Endometrial microvascular endothelial cells (primary cell): ENCODE results near the gene PTPRN2. TPM values are rescaled to one million over a fixed set of nuclear protein-coding genes. Genes with fewer than 3 reads are reported as not detected.
"Not testable (repeated sequence)": the region's sequence is repeated elsewhere in the genome, so short reads cannot be mapped to it uniquely, and the experiment has no call there.

Experiments
- in situ Hi-C: cut with HindIII; loops from 2 replicates; pipeline ENCODE4 v1.10.0; 2017; ENCODE audit warnings: low sequenced_read_pairs, low pct_unique_long_range_greater_than_20kb; ENCODE audit errors: inconsistent ontology term
- total RNA-seq: library from RNA; depleted of rRNA; stranded (reverse); fragments of >200 nt; gene quantifications from one replicate; pipeline ENCODE4 v1.2.3, GENCODE V29; 2015; ENCODE audit errors: inconsistent ontology term

Gene PTPRN2
- total RNA-seq, 1 donor from 2014 or later: 13.3 TPM

DNA sequence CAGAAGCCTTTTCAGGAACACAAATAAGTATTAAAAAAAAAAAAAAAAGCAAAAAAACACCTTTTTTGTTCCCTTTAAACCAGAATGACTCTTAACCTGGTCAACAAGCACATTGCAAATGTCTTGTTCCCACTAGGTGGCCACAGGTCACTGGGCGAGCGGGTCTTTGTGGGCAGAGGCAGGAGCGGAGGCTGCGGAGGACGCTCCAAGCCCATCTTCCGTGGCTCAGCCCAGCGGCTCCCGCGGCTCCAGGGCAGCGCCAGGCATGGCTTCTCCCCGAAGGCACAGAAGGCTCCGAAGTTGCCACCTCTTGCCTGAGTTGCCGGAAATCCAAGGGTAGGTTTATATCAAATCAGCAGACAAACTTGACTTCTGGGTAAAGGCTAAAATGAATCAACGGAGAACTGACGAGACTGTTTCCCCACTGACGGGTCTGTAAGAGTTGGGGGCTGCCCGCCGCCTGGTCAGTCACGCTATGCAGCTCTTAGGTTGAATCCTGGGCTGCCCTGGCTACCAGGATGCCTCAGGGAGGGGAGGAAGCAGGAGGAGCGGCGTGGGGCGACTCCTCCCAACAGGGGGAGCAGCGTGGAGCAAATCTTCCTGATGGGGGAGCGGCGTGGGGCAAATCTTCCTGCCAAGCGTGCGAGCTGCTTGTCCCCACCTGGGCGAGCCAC, 144.5 kb downstream of the PTPRN2 start:
- in situ Hi-C loops: no loop called here

DNA sequence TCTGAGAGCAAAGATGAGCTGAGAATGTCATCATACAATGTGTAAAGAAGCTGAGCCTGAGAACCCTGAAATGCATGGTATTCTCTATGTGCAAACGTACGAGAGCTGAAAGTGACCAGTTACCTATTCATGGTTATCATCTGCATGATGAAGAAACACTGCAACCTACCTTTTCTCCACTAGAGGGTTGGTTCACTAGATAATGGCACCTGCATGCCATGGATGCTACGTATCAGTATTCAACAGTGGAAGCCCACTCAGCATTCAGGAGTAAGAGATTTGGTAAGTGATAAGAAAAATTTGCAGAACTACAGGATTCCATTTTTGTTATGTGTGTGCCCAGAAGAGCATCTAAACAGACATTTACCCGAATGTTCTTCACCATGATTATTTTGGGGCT, 145.4 kb downstream of the PTPRN2 start:
- in situ Hi-C loops: no loop called here

DNA sequence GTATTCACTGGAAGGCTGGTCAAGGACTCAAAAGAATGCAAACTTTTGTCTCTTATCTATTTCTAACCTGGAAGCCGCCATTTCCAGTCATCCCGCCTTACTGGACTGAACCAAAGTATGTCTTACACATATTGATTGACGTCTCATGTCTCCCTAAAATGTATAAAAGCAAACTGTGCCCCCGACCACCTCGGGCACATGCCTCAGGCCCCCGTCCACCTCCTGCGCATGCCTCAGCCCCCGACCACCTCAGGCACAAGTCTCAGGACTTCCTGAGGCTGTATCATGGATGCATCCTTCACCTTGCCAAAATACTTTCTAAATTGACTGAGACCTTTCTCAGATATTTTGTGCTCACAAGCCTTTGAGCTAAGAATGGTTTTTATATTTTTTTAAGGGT, 148.6 kb downstream of the PTPRN2 start:
- in situ Hi-C loops: no loop called here

DNA sequence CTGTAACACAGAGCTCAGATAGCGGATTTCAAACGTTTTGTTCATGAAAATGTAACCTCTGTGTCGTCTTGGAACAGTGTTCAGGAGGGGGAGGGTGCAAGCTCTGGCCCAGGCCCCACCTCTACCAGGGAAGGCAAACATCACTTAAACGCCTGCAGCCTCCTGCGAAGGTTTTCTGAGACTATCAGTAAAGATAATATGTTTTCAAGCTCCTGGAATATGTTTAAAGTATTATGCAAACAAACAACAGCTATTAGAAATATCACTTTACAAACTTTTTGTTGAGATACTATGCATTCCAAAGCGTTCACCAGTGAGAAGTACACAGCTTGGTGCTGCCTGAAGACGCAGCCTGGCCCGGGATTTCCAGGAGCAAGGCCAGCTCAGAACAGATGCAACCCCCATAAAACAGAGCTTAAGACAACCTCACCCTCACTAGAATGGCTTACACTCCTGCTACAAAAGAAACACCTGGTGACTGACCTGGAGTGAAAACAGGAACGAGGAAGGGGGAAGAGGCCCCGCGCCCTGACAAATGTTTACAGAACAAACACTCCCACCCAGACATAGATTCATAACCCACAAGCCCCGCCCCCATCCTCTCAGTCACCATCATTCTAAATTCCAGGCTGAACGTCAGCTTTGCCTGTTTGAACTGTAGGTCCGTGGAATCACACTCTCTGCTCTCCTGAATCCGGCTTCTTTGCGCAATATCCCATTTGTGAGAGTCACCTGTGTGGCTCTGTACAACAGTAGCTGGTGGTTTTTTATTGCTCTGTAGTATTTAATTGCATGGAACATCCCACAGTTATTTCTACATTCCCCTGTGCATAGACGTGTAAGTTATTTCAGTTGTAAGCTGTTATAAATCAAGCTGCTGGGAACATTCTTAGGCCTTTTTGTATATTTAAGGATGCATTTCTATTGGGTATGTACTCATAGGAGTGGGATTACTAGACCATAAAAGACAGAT, 155.0 kb downstream of the PTPRN2 start:
- in situ Hi-C loops: no loop called here

DNA sequence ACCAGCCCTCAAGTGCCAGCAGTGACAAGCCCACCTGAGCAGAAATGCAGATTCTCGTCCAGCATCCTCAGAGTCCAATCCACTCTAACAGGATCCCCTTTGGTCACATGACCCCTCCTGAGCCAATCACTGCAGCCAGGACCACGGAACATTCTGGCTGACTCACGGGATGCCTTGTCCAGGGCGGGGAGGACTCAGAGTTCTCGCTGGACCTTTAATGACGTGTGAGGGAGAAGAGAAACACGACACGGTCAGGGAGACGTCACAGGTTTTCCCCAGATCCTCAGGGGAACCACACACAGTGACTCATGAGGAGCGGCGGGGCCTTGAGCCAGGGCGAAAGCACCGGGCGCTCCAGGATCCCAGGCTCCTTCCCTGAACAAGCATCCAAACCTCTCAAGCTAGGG, 155.7 kb downstream of the PTPRN2 start:
- in situ Hi-C loops: no loop called here

DNA sequence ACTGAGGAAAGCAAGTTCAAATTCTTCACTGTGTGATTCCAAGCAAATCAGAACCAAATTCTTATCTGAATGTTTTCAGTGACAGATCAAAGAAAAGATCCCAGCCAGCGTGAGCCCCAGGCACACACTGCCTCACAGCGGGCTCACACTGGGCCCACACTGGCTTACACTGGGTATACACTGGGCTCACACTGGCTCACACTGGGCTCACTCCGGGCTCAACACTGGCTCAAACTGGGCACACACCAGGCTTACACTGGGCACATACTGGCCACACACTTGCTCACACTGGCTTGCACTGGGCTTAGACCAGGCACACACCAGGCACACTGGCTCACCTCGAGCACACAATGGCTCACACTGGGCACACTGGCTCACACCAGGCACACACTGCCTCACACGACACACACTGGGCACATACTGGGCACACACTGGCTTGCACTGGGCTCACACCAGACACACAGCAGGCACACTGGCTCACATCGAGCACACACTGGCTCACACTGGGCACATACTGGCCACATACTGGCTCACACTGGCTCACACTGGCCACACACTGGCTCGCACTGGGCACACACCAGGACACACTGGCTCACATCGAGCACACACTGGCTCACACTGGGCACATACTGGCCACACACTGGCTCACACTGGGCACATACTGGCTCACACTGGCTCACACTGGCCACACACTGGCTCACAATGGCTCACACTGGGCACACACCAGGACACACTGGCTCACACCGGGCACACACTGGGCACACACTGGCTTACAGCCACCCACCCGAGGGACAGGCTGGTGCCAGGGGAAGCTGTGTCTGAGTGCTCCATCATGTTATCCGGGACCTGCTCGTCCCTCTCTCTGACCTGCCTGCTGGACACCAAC, 156.3 kb downstream of the PTPRN2 start:
- in situ Hi-C loops: no loop called here

DNA sequence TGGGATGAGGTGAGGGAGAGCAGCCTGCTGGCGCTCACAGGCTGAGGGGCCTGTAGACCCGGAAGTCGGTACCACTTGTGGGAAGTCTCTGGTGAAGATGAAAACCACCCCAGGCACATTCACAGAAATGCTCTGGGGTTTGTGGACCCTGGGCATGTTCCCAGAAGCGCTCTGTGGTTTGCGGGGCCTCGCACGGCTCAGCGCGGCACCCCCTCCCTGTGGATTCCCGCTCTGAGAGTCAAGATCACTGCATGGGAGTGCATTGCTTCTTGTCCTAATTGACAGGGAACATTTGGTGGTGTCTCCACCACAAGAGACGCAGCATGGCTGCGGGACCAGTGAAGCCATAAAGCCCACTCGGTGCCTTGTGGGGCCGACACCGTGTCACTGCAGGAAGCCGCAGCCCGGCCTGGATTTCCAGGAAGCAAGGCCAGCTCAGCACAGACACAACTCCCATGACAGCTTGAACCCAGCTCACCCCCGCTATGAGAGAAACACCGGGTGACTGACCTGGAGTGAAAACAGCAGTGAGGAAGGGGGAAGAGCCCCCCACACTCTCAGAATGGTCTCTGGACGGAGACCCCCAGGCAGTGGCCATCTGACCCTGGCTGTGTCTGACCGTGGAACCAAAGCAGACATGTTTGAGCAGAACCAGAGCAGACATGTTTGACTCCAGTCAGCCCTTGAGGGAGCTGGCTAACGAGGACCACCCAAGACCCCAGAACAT, 157.2 kb downstream of the PTPRN2 start:
- in situ Hi-C loops: no loop called here

DNA sequence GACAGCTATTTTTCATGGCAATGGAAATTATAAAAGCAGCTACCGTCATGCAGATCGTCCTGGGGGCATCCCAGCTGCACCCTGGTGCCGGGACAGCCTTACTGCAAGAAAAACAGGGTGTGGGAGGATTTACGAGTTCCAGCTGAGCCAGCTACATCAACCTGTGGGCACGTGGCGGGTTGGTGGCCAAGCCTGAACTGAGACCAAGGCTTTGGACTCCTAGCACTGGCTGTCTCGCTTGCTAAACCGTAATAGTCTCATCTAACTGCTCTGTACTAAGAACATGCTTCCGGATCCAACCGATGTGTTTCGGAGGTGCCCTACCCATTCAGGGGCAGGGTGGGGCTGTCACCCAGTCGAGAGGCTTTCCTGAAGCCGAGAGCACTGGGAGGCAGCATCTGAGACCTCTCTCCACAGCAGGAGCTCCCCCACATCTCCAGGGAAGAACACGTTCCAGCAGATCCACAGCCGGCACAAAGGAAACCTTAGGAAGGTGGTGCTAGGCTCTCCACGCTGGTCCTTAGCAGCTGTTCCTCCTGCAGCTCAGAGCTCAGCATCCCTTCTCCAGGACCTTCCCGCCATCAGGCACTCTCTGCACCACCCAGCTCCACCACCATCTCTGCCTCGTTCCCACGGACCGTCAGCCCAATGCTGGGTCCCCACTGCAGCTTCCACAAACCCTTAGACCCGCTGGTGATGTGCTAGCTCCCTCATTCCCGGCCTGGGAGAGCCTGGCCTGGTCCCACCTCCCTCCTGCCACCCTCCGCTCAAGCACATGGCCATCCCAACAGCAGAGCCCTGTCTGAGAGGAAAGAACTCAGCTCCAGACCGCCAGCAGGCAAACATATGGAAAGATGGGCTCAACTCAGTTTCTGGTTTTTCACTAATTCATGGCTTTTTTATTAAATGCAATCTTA, 158.5 kb downstream of the PTPRN2 start:
- in situ Hi-C loops: no loop called here

DNA sequence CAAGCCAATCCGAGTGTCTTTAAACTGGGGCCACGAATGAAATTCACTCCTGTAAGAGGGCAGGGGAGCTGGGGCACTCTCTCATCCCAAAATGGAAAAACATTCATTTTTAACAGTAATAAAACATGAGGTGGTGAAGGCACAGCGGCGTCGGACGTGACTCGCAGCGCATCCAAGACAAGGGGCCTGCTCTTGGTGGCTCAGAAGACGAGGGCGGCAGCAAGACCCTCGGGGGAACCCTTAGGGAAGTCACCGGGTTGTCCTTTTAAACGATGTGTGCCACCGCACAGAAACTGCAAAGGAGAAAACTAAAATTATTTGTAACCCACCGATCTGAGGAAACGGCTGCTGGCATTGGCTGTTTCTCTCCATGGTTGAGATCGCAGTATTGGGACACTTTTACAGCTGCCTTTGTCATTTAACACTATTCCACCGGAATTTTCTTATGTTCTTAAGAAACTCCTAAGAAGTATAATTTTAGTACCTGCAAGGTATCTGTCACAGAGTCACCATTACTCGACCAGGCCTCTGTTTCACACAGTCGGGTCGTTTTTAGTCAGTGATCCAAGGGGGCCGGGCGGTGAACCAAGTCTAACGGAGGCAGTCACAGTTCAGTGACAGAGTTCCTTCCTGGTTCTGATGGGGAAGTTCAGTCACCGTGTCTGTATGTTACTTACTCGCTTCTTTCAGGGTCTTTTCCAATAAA, 159.3 kb downstream of the PTPRN2 start:
- in situ Hi-C loops: no loop called here

DNA sequence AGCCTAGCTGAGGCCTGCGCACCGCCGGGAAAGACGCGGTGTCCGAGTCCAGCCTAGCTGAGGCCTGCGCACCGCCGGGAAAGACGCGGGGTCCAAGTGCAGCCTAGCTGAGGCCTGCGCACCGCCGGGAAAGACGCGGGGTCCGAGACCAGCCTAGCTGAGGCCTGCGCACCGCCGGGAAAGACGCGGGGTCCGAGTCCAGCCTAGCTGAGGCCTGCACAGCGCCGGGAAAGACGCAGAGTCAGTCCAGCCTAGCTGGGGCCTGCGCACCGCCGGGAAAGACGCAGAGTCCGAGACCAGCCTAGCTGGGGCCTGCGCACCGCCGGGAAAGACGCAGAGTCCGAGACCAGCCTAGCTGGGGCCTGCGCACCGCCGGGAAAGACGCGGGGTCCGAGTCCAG, 161.9 kb downstream of the PTPRN2 start:
- in situ Hi-C loops: not testable (repeated sequence)

DNA sequence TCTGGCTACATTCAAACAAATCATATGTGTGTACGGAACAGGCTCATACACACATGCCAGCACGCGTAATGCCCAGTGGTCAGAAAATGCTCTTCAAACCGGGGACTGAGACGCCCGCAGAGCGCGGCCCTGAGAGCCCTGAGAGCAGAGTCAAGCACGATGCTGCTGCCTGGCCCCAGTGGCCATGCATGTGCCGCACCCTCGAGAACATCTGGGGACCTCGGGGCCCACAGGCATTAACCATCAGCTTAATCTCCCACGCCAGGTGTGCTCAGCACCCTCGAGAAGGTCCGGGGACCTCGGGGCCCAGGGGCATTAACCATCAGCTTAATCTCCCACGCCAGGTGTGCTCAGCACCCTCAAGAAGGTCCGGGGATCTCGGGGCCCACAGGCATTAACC, 163.1 kb downstream of the PTPRN2 start:
- in situ Hi-C loops: no loop called here

DNA sequence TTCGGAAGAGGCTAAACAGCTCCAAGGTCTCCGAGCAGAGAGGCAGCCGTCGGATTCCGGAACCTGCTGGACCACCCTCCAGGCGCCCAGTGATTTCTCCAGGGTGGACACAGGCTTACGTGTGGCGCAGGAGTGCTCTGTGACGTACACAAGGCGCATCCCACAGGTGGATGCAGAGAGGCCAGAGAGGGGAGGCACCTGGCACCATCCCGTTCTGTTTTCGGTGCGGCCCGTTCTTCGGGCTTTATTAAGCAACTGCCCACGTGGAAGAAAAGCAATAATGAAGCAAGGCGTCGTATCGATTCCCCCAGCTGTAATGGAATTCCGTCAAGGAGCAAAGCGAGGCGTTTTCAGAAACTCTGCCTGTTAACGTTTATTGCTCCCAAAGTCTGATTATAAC, 163.6 kb downstream of the PTPRN2 start:
- in situ Hi-C loops: no loop called here

DNA sequence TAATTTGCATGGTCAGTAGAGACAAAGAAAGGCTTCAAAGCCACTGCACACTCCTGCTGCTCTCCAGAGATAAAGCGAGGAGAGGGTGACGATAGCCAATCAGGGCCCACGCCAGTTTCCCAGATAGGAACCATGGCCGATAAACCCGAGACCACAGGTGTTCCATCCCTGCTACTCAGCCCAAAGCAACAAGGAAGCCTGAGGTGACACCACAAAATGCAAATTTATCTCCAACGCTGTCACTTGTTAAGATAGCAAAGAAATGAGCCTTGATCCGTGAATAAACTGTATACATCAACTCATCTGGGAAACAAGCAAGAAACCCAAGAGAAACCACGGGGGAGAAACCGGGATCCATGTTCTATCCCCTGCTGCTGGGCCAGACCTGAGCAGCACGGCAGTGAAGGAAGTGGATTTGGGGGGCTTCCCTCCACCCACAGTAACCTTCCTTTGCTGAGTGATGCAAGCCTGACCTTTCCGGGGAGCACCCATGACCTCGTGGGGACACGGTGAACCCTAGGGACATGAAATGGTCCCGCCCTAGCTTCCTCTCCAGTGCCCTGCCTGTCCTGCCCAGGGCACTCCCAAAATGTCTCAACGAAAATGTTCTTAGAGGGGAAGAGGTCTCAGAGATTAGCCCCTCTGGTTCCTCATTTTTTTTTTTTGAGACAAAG, 164.6 kb downstream of the PTPRN2 start:
- in situ Hi-C loops: no loop called here

DNA sequence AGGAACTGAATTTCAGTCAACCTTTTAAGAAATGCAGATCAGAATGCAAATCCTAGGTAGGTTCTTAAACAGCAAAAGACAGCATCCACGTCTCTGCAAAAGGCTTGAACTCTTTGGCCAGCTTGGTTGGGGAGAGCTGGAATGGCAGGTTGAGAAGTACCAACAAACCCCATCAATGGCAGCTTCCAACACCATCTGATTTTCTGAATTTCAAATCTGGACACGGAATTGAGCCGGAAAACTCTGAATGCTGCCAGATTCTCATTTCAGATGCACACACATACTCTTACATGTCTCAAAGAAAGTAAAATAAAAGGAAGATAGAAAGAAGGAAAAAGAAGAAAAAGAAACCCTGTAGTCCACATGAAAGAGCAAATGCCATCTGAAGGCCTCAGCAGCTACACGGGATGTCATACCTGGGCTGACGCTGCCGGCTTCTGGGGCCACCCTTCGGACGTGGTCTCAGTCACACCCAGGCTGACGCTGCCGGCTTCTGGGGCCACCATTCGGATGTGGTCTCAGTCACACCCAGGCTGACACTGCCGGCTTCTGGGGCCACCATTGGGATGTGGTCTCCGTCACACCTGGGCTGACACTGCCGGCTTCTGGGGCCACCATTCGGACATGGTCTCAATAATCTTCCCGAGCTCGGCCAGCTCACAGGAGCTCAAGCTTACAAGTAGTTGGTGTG, 165.3 kb downstream of the PTPRN2 start:
- in situ Hi-C loops: no loop called here

DNA sequence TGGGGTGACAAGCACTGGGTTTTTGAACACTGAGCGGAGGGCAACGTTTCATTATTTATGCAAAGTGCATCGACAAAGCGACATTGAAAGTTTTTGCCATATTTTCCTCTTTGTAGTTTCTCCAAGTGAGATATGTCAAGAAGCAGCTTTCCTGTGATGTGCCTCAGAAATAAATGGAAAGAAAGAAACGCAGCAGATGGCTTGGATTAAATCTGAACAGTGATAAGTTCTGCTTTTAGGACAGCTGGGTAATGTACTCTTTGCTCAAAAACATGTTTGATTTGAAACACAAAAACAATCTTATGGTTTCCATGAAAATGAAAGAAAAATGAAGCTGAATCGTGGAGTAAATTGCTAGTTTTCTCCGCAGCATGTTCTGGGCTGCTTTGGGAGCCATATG, 166.3 kb downstream of the PTPRN2 start:
- in situ Hi-C loops: no loop called here
